Measurements from ENCODE around the gene NRN1L.

NRN1L gene

DNA sequence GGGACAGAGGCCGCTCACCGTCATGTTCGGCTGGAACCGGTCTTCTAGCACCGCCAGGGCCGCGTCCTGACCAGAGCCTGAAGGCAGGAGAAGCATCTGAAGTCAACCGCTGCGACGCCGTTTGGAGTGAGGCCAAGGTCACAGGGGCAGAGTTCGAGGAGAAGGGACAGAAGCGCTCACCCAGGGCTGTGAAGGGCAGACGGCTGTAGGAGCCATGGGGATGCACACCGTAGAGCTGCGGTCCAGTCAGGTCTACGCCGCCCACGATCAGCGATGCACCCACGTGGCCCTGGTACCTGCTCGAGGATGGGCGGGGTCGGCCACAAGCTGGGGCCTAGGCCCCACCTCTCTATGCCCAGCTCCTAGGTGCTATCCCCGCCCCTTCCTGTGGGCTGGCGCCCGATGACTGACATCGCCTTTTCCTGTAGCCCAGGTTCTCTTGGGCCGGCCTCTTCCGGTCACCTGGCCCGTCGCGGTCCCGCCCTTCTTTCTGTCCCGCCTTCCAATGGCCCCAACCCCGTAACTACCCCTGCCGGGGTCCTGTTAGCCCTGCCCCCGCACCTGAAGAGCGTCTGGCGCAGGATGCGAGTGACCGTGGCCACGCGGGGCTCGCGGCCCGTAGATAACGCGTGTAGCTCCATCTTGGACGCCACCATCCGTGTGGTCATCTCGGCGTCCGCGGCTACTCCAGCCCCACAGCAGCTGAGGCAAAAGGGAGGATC lies 50.9 kb downstream of the NRN1L start:
- DNase-seq (ENCODE audit: low spot score), result peak; percentile 96

All from CD4-positive, alpha-beta T cell treated with Interleukin-15 for 4 hours (primary cell).